H9 (cell line): ENCODE measurements around the gene INTS6. TPM values are rescaled to one million over a fixed set of nuclear protein-coding genes. Genes with fewer than 3 reads are reported as not detected.

Experiments
- DNase-seq: peaks from one replicate; pipeline ENCODE4 v3.0.0-alpha.2; 2017
- H2AFZ ChIP-seq: one replicate; pipeline ENCODE4 v1.6.1; 2013; ENCODE audit warnings: mild to moderate bottlenecking, low read length, control low read depth, moderate library complexity
- H2AK5ac ChIP-seq: 2 replicates; pipeline ENCODE4 v1.6.1; 2013; ENCODE audit warnings: low read length, control low read depth, mixed read lengths; ENCODE audit not compliant: insufficient read length
- H2BK120ac ChIP-seq: one replicate; pipeline ENCODE4 v1.6.1; 2013; ENCODE audit warnings: low read depth, mild to moderate bottlenecking, low read length, control low read depth, inconsistent platforms; ENCODE audit not compliant: poor library complexity, severe bottlenecking
- H2BK12ac ChIP-seq: 2 replicates; pipeline ENCODE4 v1.6.1; 2013; ENCODE audit warnings: low read length, control low read depth, mixed read lengths, low read depth; ENCODE audit not compliant: insufficient read length
- H2BK15ac ChIP-seq: 2 replicates; pipeline ENCODE4 v1.6.1; 2013; ENCODE audit warnings: low read depth, low read length, control low read depth
- H2BK20ac ChIP-seq: one replicate; pipeline ENCODE4 v1.6.1; 2013; ENCODE audit warnings: low read depth, mild to moderate bottlenecking, low read length, control low read depth, inconsistent platforms; ENCODE audit not compliant: poor library complexity, severe bottlenecking
- H2BK5ac ChIP-seq: 2 replicates; pipeline ENCODE4 v1.6.1; 2013; ENCODE audit warnings: low read length, control low read depth, mixed read lengths; ENCODE audit not compliant: insufficient read length
- H3K14ac ChIP-seq: 2 replicates; pipeline ENCODE4 v1.6.1; 2013; ENCODE audit warnings: low read length, control low read depth; ENCODE audit not compliant: insufficient read depth
- H3K18ac ChIP-seq: 2 replicates; pipeline ENCODE4 v1.6.1; 2013; ENCODE audit warnings: low read depth, mild to moderate bottlenecking, mixed read lengths, low read length, control low read depth; ENCODE audit not compliant: insufficient read length
- H3K23ac ChIP-seq: 2 replicates; pipeline ENCODE4 v1.6.1; 2013; ENCODE audit warnings: low read length, control low read depth, mixed read lengths, low read depth; ENCODE audit not compliant: insufficient read length
- H3K23me2 ChIP-seq: 2 replicates; pipeline ENCODE4 v1.6.1; 2013; ENCODE audit warnings: low read depth, mild to moderate bottlenecking, mixed read lengths, low read length, control low read depth; ENCODE audit not compliant: insufficient read length, poor library complexity, severe bottlenecking
- H3K27ac ChIP-seq: 2 replicates; pipeline ENCODE4 v1.5.1; 2013; ENCODE audit warnings: low read length, control low read depth, mixed read lengths, low read depth; ENCODE audit not compliant: insufficient read length
- H3K27me3 ChIP-seq: 2 replicates; pipeline ENCODE4 v1.6.1; 2013; ENCODE audit warnings: low read length, control low read depth, inconsistent platforms; ENCODE audit not compliant: insufficient read depth
- H3K4ac ChIP-seq: 2 replicates; pipeline ENCODE4 v1.6.1; 2013; ENCODE audit warnings: low read depth, mild to moderate bottlenecking, control low read depth, inconsistent platforms, low read length, moderate library complexity
- H3K4me1 ChIP-seq: 2 replicates; pipeline ENCODE4 v1.6.1; 2013; ENCODE audit warnings: low read length, control low read depth, inconsistent platforms; ENCODE audit not compliant: insufficient read depth
- H3K4me2 ChIP-seq: 2 replicates; pipeline ENCODE4 v1.6.1; 2013; ENCODE audit warnings: low read length, control low read depth, mixed read lengths; ENCODE audit not compliant: insufficient read length, insufficient read depth
- H3K56ac ChIP-seq: 2 replicates; pipeline ENCODE4 v1.6.1; 2013; ENCODE audit warnings: low read depth, mild to moderate bottlenecking, mixed read lengths, low read length, control low read depth; ENCODE audit not compliant: insufficient read length
- H3K79me1 ChIP-seq: 2 replicates; pipeline ENCODE4 v1.6.1; 2013; ENCODE audit warnings: low read depth, mild to moderate bottlenecking, moderate library complexity, low read length, control low read depth, inconsistent platforms; ENCODE audit not compliant: insufficient read depth, poor library complexity, severe bottlenecking
- H3K79me2 ChIP-seq: 2 replicates; pipeline ENCODE4 v1.6.1; 2013; ENCODE audit warnings: low read length, control low read depth, inconsistent platforms; ENCODE audit not compliant: insufficient read depth
- H3K9ac ChIP-seq: 2 replicates; pipeline ENCODE4 v1.6.1; 2013; ENCODE audit warnings: low read length, control low read depth, mixed read lengths; ENCODE audit not compliant: insufficient read length; ENCODE audit errors: extremely low read depth
- H3K9me3 ChIP-seq: one replicate; pipeline ENCODE4 v1.6.1; 2013; ENCODE audit warnings: low read depth, low read length, inconsistent platforms; ENCODE audit not compliant: control insufficient read depth
- H3T11ph ChIP-seq: one replicate; pipeline ENCODE4 v1.6.1; 2013; ENCODE audit warnings: mild to moderate bottlenecking, low read length, control low read depth, inconsistent platforms
- H4K20me1 ChIP-seq: one replicate; pipeline ENCODE4 v1.6.1; 2013; ENCODE audit not compliant: control insufficient read depth, insufficient read length, insufficient read depth
- H4K5ac ChIP-seq: 2 replicates; pipeline ENCODE4 v1.6.1; 2013; ENCODE audit warnings: low read depth, mild to moderate bottlenecking, mixed read lengths, low read length, control low read depth; ENCODE audit not compliant: insufficient read length
- H4K8ac ChIP-seq: replicated peaks from 2 replicates; pipeline ENCODE4 v1.6.1; 2013; ENCODE audit warnings: low read length, control low read depth, mixed read lengths, low read depth; ENCODE audit not compliant: insufficient read length
- H4K91ac ChIP-seq: 2 replicates; pipeline ENCODE4 v1.6.1; 2013; ENCODE audit warnings: low read depth, mild to moderate bottlenecking, moderate library complexity, mixed read lengths, low read length, control low read depth; ENCODE audit not compliant: insufficient read length
- H3K27ac Mint-ChIP-seq, 3 experiments: 2 replicates in 2 of 3; 3 replicates in 1 of 3; pipeline ENCODE4 v1.8.0; 2020 to 2021; ENCODE audit warnings: mixed read lengths in 3 of 3, mild to moderate bottlenecking in 1 of 3, moderate library complexity in 1 of 3
- H3K27me3 Mint-ChIP-seq: 2 replicates; pipeline ENCODE4 v1.8.0; 2021; ENCODE audit warnings: low read depth, mild to moderate bottlenecking, moderate library complexity, mixed read lengths
- H3K36me3 Mint-ChIP-seq, 3 experiments: 2 replicates in 2 of 3; 3 replicates in 1 of 3; pipeline ENCODE4 v1.8.0; 2020 to 2021; ENCODE audit warnings: low read depth in 3 of 3, mixed read lengths in 3 of 3; ENCODE audit not compliant: insufficient read depth in 1 of 3
- H3K4me1 Mint-ChIP-seq, 2 experiments: 2 replicates each; pipeline ENCODE4 v1.8.0; 2020; ENCODE audit warnings: mixed read lengths in 2 of 2
- H3K4me3 Mint-ChIP-seq, 2 experiments: 2 replicates in 1 of 2; 3 replicates in 1 of 2; pipeline ENCODE4 v1.8.0; 2020 to 2021; ENCODE audit warnings: mild to moderate bottlenecking in 2 of 2, mixed read lengths in 2 of 2, moderate library complexity in 1 of 2
- H3K9me3 Mint-ChIP-seq, 2 experiments: 2 replicates in 1 of 2; 3 replicates in 1 of 2; pipeline ENCODE4 v1.8.0; 2020; ENCODE audit warnings: mild to moderate bottlenecking in 2 of 2, mixed read lengths in 2 of 2, moderate library complexity in 1 of 2
- CTCF ChIP-seq: fragments of 200-600 bp; sonication (generic); conservative IDR thresholded peaks from 3 replicates; pipeline ENCODE4 v1.8.0; 2021; ENCODE audit warnings: antibody characterized with exemption, mild to moderate bottlenecking
- WGBS: extraction: QIAGEN DNeasy Blood & Tissue Kit; methylation state at CpG from one replicate; pipeline ENCODE4 v1.1.7; 2013; ENCODE audit warnings: missing lambda C conversion rate, low lambda C conversion rate, mixed read lengths; ENCODE audit not compliant: insufficient read length; ENCODE audit errors: extremely low coverage; 5-methylcytosine and 5-hydroxymethylcytosine counted together
- total RNA-seq: library from RNA; stranded (reverse); gene quantifications from 2 replicates; pipeline ENCODE4 v1.2.1, GENCODE V29; 2021

Gene INTS6
- total RNA-seq, 1 experiment from 2014 or later, result 61.2 TPM

DNA sequence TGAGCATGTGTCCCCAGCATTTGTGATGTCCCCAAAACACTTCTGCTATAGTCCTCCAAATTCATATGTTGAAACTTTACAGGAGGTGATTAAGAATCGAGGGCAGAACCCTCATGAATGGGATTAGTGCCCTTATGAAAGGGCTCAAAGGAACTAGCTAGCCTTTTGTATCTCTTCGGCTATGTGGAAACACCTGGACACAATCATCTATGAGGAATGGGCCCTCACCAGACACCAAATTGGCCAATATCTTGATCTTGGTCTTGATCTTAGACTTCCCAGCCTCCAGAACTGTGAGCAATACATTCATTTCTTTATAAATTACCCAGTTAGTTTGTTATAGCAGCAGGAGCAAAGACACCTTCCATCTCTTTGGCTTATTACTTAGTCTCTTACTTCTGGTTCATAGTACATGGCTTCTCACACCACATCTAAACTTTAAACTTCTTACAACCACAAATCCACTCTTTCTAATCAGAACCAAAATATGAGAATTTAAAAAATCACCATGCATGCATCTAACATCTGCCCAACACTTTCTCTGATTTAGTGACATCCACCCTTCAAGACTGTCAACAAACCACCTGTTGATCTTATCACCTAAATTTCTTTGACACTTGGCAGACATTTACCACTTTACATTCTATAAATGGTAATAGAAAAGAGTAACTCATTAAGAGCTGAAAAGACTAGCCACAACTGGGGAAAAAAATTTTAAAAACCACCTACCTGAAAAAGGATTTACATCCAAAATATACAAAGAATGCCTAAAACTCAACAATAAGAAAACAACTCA, 120.1 kb downstream of the INTS6 start:
- Histone ChIP-seq H4K91ac (no peak overlapping the region), H3K23ac (no peak overlapping the region), H2BK15ac (no peak overlapping the region), H4K20me1 (no peaks in the 10 kb centered on the region), H2AFZ (no peak overlapping the region), H4K8ac (no peak overlapping the region), H3K4ac (no peak overlapping the region), H2BK12ac (no peak overlapping the region), H3K79me2 (no peaks in the 10 kb centered on the region), H3K79me1 (no peaks in the 10 kb centered on the region), H3K56ac (no peak overlapping the region), H3T11ph (no peak overlapping the region), H3K23me2 (no peaks in the 10 kb centered on the region), H2BK120ac (no peak overlapping the region), H3K4me2 (no peak overlapping the region), H2BK5ac (no peak overlapping the region), H3K9me3 (no peaks in the 10 kb centered on the region), H3K14ac (no peak overlapping the region), H3K9ac (no peak overlapping the region), H3K27ac (no peak overlapping the region), H3K27me3 (no peaks in the 10 kb centered on the region), H3K18ac (no peak overlapping the region), H2AK5ac (no peak overlapping the region), H3K4me1 (no peaks in the 10 kb centered on the region; the same call in 1 of the 2 replicates), H4K5ac (no peak overlapping the region), H2BK20ac (no peak overlapping the region)
- no peak for DNase-seq
- WGBS, result no CpG with 5 or more reads among the region's 2 CpGs
- Mint-ChIP-seq H3K4me1 (peaks cover 19 to 30% of the 10 kb centered on the region in 2 experiments), H3K36me3 (no peaks in the 10 kb centered on the region), H3K27ac (no peak overlapping the region), H3K9me3 (no peaks in the 10 kb centered on the region), H3K27me3 (no peaks in the 10 kb centered on the region; the same call in 1 of the 2 replicates), H3K4me3 (no peak overlapping the region)
- TF ChIP-seq CTCF, result no peak
